ENCODE results near the gene NFATC1.

DNA sequence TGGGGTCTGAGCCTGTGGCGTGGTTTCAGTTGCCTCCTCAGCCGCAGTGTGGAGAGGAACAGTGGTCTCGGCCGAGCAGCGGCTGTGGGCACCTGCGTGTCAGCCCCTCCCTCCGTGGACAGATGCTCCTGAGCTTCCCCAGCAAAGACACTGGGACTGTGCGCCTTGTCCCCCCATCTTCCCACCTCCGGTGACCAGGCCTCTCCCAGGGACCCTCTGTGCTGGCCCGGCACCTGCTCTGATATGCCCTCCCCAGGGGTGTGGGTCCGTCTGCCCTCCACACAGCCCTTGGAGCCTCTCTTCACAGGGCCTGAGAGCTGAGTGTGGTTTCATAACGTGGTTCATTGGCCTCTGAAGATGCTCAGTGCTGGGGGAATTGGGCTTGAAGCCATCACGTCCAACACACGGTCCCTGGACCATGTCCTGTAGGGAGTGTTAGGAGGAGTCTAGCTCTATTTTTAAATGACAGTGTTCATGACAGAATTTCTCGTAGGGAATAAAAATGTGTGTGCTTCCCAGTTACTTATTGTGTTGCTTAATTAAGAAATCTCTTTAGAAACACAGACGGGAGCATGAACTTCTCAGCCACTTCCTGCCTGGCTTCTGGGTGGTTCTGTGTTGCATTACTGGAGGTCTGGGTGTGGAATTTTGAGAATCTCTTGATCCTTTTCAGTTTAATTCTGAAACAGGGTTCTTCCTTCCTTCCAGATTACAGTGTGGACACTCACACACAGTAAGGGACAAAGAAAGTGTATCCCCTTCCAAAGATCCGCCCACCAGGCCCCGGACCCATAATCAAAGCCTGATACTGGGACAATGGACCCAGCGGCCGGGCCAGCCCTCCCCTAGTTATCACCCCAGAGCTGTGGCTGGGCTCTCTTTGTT, 110.7 kb downstream of the NFATC1 start:
- TF ChIP-seq, protein P1, sequence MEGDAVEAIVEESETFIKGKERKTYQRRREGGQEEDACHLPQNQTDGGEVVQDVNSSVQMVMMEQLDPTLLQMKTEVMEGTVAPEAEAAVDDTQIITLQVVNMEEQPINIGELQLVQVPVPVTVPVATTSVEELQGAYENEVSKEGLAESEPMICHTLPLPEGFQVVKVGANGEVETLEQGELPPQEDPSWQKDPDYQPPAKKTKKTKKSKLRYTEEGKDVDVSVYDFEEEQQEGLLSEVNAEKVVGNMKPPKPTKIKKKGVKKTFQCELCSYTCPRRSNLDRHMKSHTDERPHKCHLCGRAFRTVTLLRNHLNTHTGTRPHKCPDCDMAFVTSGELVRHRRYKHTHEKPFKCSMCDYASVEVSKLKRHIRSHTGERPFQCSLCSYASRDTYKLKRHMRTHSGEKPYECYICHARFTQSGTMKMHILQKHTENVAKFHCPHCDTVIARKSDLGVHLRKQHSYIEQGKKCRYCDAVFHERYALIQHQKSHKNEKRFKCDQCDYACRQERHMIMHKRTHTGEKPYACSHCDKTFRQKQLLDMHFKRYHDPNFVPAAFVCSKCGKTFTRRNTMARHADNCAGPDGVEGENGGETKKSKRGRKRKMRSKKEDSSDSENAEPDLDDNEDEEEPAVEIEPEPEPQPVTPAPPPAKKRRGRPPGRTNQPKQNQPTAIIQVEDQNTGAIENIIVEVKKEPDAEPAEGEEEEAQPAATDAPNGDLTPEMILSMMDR (IDR thresholded peaks at IDR 0.05): no peak
- TF ChIP-seq POLR2A (IDR thresholded peaks at IDR 0.05): no peak

All from vagina (tissue), 2 donors.